Measurements from ENCODE around the gene SLC7A4. TPM values are rescaled to one million over a fixed set of nuclear protein-coding genes. Genes with fewer than 3 reads are reported as not detected.

The SLC7A4 gene
- total RNA-seq, 4 donors from 2014 or later, result 2.5 to 11.7 (median 4.5) TPM

DNA sequence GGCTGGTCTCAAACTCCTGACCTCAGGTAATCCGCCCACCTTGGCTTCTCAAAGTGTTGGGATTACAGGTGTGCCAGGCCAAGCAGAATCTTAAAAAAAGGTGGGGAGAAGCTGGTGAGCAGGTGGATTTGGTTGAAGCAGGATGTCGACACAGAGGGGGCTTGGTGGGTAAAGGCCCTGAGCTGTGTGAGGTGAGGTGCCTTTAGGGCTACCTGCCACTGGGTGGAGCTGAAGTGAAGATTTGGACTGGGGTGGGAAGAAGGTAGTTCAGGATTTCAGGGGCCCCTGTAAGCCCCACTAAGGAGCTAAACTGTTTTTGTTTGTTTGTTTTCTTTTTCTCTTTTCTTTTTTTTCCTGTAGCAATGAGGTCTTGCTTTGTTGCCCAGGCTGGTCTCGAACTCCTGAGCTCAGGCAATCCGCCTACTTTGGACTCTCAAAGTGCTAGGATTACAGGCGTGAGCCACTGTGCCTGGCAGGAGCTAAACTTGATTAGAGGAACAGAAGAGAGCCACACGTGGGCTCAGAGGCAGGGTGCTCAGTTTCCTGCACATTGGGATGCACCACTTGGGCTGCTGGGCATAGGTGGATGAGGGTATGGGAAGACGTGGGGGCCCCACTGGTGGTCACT, 11.4 kb downstream of the SLC7A4 start:
- Histone ChIP-seq H3K27ac (no peak overlapping the region), H3K36me3 (no peaks in the 10 kb centered on the region), H3K9me3 (no peaks in the 10 kb centered on the region), H3K4me1 (peaks cover 6 to 10% (median 7%) of the 10 kb centered on the region in 3 donors), H3K4me3 (no peak overlapping the region), H3K27me3 (no peaks in the 10 kb centered on the region)
- no peak for DNase-seq
- TF ChIP-seq, protein P1, sequence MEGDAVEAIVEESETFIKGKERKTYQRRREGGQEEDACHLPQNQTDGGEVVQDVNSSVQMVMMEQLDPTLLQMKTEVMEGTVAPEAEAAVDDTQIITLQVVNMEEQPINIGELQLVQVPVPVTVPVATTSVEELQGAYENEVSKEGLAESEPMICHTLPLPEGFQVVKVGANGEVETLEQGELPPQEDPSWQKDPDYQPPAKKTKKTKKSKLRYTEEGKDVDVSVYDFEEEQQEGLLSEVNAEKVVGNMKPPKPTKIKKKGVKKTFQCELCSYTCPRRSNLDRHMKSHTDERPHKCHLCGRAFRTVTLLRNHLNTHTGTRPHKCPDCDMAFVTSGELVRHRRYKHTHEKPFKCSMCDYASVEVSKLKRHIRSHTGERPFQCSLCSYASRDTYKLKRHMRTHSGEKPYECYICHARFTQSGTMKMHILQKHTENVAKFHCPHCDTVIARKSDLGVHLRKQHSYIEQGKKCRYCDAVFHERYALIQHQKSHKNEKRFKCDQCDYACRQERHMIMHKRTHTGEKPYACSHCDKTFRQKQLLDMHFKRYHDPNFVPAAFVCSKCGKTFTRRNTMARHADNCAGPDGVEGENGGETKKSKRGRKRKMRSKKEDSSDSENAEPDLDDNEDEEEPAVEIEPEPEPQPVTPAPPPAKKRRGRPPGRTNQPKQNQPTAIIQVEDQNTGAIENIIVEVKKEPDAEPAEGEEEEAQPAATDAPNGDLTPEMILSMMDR (IDR thresholded peaks at IDR 0.05), result peak in 4 of 6 experiments; percentile 9 to 50 (median 29)
- no peak for TF ChIP-seq POLR2A (IDR thresholded peaks at IDR 0.05)
- WGBS, 2 donors, result 58 to 60% methylated on average over 2 to 5 of the region's 7 CpGs
- intact Hi-C loops (cut with DNase I), result no loop called here

DNA sequence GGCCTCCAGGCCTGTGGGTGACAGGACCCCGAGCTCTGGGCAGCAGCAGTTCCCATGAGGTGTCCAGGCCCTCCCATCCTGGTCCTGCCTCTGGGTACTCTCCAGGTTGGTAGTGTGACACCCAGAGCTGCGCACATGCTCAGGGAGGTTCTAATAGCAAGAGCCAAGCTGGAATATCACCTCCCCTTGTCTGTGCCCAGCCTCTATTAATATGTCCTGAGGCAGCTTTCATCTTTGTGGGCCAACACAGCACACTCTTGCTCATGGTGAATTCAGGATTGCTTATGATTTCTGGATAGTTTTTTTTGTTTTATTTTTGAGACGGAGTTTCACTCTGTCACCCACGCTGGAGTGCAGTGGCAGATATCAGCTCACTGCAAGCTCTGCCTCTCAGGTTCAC, 14.0 kb downstream of the SLC7A4 start:
- Histone ChIP-seq H3K4me1 (peaks cover 22 to 25% (median 23%) of the 10 kb centered on the region in 3 donors), H3K36me3 (no peaks in the 10 kb centered on the region), H3K4me3 (no peak overlapping the region), H3K9me3 (no peaks in the 10 kb centered on the region), H3K27me3 (no peaks in the 10 kb centered on the region), H3K27ac (no peak overlapping the region)
- no peak for DNase-seq
- intact Hi-C loops (cut with DNase I), result no loop called here
- TF ChIP-seq, protein P1 (IDR thresholded peaks at IDR 0.05), result no peak
- no peak for TF ChIP-seq POLR2A (IDR thresholded peaks at IDR 0.05)
- 94 to 95% methylated on average over 4 of the region's 4 CpGs for WGBS, 2 donors

DNA sequence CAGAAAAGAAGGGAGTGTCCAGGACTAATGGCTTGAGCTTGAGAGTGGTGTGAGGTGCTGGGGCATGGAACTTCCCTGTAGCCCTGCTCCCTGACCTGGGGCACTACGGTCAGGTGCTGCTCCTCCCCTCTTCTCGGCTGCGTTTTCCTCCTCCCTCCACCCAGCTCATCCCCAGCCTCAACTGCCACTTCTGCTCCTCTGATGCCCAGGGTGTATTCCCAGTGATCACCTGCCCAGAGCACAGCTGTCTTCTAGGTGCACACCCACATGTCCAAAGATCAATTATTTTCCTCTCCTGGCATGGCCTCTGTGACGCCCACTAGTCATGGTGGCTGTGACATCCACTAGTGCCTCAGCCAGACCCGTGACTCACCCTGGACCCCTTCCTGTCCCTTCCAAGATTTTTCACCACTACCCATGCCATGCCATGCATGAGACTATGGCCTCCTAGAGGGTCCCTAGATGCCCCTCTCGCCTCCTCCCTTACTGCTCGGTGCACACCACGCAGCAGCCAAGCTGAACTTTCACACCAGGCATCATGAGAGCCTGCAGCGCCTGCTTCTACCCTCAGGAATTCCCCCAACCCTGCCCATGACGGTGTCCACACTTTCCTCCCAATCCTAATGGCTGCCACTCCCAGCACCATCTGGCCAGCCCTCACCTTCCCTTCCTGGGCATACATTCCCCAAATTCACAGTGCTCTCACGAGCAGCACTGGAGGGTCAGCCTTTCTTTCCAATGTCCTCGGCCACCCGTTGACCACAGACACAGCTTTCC, 15.5 kb downstream of the SLC7A4 start:
- no peaks in the 10 kb centered on the region for H3K9me3 ChIP-seq
- H3K27me3 ChIP-seq, result no peaks in the 10 kb centered on the region
- peaks cover 22 to 28% (median 23%) of the 10 kb centered on the region in 3 donors for H3K4me1 ChIP-seq
- no peak overlapping the region for H3K27ac ChIP-seq
- no peak overlapping the region for H3K4me3 ChIP-seq
- no peak for TF ChIP-seq POLR2A (IDR thresholded peaks at IDR 0.05)
- TF ChIP-seq, protein P1 (IDR thresholded peaks at IDR 0.05), result no peak
- no peak for DNase-seq
- 84 to 89% methylated on average over 13 of the region's 13 CpGs for WGBS, 2 donors
- intact Hi-C loops (cut with DNase I), result no loop called here
- H3K36me3 ChIP-seq, result no peaks in the 10 kb centered on the region

DNA sequence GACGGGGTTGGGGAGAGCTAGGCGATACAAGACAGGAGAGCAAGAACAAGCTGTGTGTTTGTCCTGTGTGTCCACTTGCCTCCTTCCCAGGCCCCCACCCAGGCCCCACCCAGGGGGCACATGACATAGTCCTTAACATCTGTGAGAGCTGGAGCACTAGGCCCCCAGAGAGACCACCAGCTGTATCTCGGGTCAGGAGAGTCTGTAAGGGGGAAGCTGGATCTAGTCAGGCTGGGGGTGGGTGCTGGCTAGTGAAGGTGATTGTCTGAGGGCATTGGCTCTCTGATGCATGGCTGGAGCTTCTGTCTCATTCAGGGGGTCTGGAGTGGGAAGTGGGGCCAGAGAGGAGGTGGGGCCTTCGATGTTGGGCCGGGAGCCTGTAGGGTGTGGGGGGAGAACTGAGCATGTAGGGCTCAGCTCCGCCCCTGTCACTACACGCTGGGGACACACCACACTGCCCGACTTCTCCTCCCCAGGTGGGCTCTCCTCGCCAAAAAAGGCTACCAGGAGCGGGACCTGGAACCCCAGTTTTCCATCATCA, 16.8 kb downstream of the SLC7A4 start:
- intact Hi-C loops (cut with DNase I), result no loop called here
- Histone ChIP-seq H3K4me1 (peaks cover 22 to 28% (median 23%) of the 10 kb centered on the region in 3 donors), H3K27me3 (no peaks in the 10 kb centered on the region), H3K9me3 (no peaks in the 10 kb centered on the region), H3K4me3 (no peak overlapping the region), H3K36me3 (no peaks in the 10 kb centered on the region), H3K27ac (no peak overlapping the region)
- TF ChIP-seq, protein P1 (IDR thresholded peaks at IDR 0.05), result no peak
- no peak for TF ChIP-seq POLR2A (IDR thresholded peaks at IDR 0.05)
- DNase-seq, result no peak
- 70 to 79% methylated on average over 5 to 8 of the region's 10 CpGs for WGBS, 2 donors

All from esophagus squamous epithelium (tissue), 5 donors.